GM12878 (cell line): ENCODE data around the gene DLD. TPM values are rescaled to one million over a fixed set of nuclear protein-coding genes. Genes with fewer than 3 reads are reported as not detected.

Source experiments
- ATF7 ChIP-seq: fragments of 450-650 bp; IDR thresholded peaks from 2 replicates; pipeline ENCODE4 v1.6.1; 2016; ENCODE audit warnings: low read depth, mild to moderate bottlenecking
- IRF4 ChIP-seq: IDR thresholded peaks from 2 replicates; pipeline ENCODE4 v1.6.1; 2011; ENCODE audit warnings: low read depth, low read length
- MTA2 ChIP-seq: fragments of 450-650 bp; IDR thresholded peaks from 2 replicates; pipeline ENCODE4 v1.6.1; 2016; ENCODE audit warnings: low read depth, mild to moderate bottlenecking, moderate library complexity
- PRDM15 ChIP-seq: fragments of 450-650 bp; formaldehyde crosslinking; IDR thresholded peaks from 2 replicates; pipeline ENCODE4 v1.4.0; 2020; ENCODE audit warnings: mild to moderate bottlenecking, moderate library complexity
- SKIL ChIP-seq: fragments of 450-650 bp; IDR thresholded peaks from 2 replicates; pipeline ENCODE4 v1.6.1; 2017; ENCODE audit warnings: mild to moderate bottlenecking, low read depth, inconsistent platforms; ENCODE audit not compliant: poor library complexity, severe bottlenecking
- SMC3 ChIP-seq: IDR thresholded peaks from 2 replicates; pipeline ENCODE4 v1.6.1; 2011; ENCODE audit warnings: low read length, improper control_type of control experiment, borderline replicate concordance
- ZBTB33 ChIP-seq: fragments of 450-650 bp; IDR thresholded peaks from 2 replicates; pipeline ENCODE4 v1.6.1; 2017; ENCODE audit warnings: mild to moderate bottlenecking
- polyA plus RNA-seq, 11 experiments: library from polyadenylated mRNA; depleted of rRNA in 4 of 11; unstranded in 6 of 11; stranded (reverse) in 5 of 11; fragments of >200 nt; fragmentation: Nextera tagmentation in 4 of 11; fragmentation: Illumina TruSeq in 1 of 11; extraction: Ambion mirVana in 4 of 11; extraction: Trizol in 1 of 11; gene quantifications; 1 replicate in 1 of 11; 2 replicates in 10 of 11; pipeline versions ENCODE4 v1.2.1 to v1.2.3, GENCODE V29; 2011 to 2016; ENCODE audit warnings: inconsistent platforms in 2 of 11, missing spikeins in 2 of 11, low read depth in 1 of 11
- total RNA-seq, 4 experiments: library from RNA; depleted of rRNA in 3 of 4; stranded (reverse); fragments of >200 nt in 3 of 4; fragmentation: Illumina TruSeq in 1 of 4; extraction: Trizol in 1 of 4; gene quantifications; 2 replicates each; pipeline versions ENCODE4 v1.2.1 to v1.2.3, GENCODE V29; 2013 to 2021

The DLD gene
- total and polyA plus RNA-seq, 10 of the 15 experiments (the other 5 are each of a cell fraction or from before 2014, with no cell fraction given), result 62.7 to 314 (median 161) TPM

GRCh38 chr7:107937531-107937930, 46.5 kb downstream of the DLD start (continued):
- TF ChIP-seq IRF4 (no peak), PRDM15 (CRISPR knock-in tag) (no peak), MTA2 (no peak), ATF7 (no peak), SMC3 (no peak), ZBTB33 (no peak), SKIL (no peak)
- TF ChIP-seq, all 136 proteins: peak for 0
